ENCODE measurements around the gene RNF121.

The RNF121 gene

GRCh38 chr11:72018171-72018570 lies 89.3 kb downstream of the RNF121 start:
- H3K9me3 Mint-ChIP-seq, result no peaks in the 10 kb centered on the region
- no peaks in the 10 kb centered on the region for H3K27me3 Mint-ChIP-seq
- H3K4me3 Mint-ChIP-seq, result no peak overlapping the region
- H3K27ac Mint-ChIP-seq, result no peak overlapping the region
- H3K36me3 Mint-ChIP-seq, result peaks cover 14% of the 10 kb centered on the region
- H3K4me1 Mint-ChIP-seq, result no peaks in the 10 kb centered on the region

- Mint-ChIP-seq H3K27me3 (no peaks in the 10 kb centered on the region), H3K4me3 (no peak overlapping the region), H3K9me3 (no peaks in the 10 kb centered on the region), H3K36me3 (peaks cover 11% of the 10 kb centered on the region), H3K27ac (peak overlapping the region; percentile 62), H3K4me1 (peaks cover 32% of the 10 kb centered on the region)
These were observed 94.5 kb downstream of the RNF121 start for GRCh38 chr11:72023335-72023734.

GRCh38 chr11:72024069-72024754 lies 95.4 kb downstream of the RNF121 start:
- no peaks in the 10 kb centered on the region for H3K9me3 Mint-ChIP-seq
- H3K4me3 Mint-ChIP-seq, result no peak overlapping the region
- peaks cover 40% of the 10 kb centered on the region for H3K4me1 Mint-ChIP-seq
- H3K27ac Mint-ChIP-seq, result peak overlapping the region; percentile 30
- no peaks in the 10 kb centered on the region for H3K27me3 Mint-ChIP-seq
- H3K36me3 Mint-ChIP-seq, result peaks cover 8% of the 10 kb centered on the region

- Mint-ChIP-seq H3K9me3 (no peaks in the 10 kb centered on the region), H3K4me3 (no peak overlapping the region), H3K27me3 (no peaks in the 10 kb centered on the region), H3K4me1 (peaks cover 59% of the 10 kb centered on the region), H3K36me3 (peaks cover 6% of the 10 kb centered on the region), H3K27ac (peak overlapping the region; percentile 55)
These were observed 97.2 kb downstream of the RNF121 start for GRCh38 chr11:72026090-72026489.

- H3K36me3 Mint-ChIP-seq, result peaks cover 3% of the 10 kb centered on the region
- H3K9me3 Mint-ChIP-seq, result no peaks in the 10 kb centered on the region
- H3K27me3 Mint-ChIP-seq, result no peaks in the 10 kb centered on the region
- H3K4me3 Mint-ChIP-seq, result no peak overlapping the region
- peak overlapping the region; percentile 88 for H3K27ac Mint-ChIP-seq
- peaks cover 74% of the 10 kb centered on the region for H3K4me1 Mint-ChIP-seq
These were observed 101.7 kb downstream of the RNF121 start for GRCh38 chr11:72030472-72031045.

GRCh38 chr11:72036687-72037086 lies 107.8 kb downstream of the RNF121 start:
- Mint-ChIP-seq H3K9me3 (no peaks in the 10 kb centered on the region), H3K36me3 (peaks cover 5% of the 10 kb centered on the region), H3K4me3 (peak overlapping the region; percentile 20), H3K27me3 (no peaks in the 10 kb centered on the region), H3K27ac (peak overlapping the region; percentile 86), H3K4me1 (peaks cover 34% of the 10 kb centered on the region)

- Mint-ChIP-seq H3K36me3 (peaks cover 5% of the 10 kb centered on the region), H3K4me1 (peaks cover 39% of the 10 kb centered on the region), H3K4me3 (no peak overlapping the region), H3K27ac (no peak overlapping the region), H3K9me3 (no peaks in the 10 kb centered on the region), H3K27me3 (no peaks in the 10 kb centered on the region)
These were observed 108.9 kb downstream of the RNF121 start for GRCh38 chr11:72037554-72038311.

GRCh38 chr11:72038491-72038890 lies 109.6 kb downstream of the RNF121 start:
- Mint-ChIP-seq H3K36me3 (peaks cover 6% of the 10 kb centered on the region), H3K4me3 (no peak overlapping the region), H3K27me3 (no peaks in the 10 kb centered on the region), H3K27ac (no peak overlapping the region), H3K4me1 (peaks cover 40% of the 10 kb centered on the region), H3K9me3 (no peaks in the 10 kb centered on the region)

- Mint-ChIP-seq H3K4me1 (peaks cover 43% of the 10 kb centered on the region), H3K27ac (no peak overlapping the region), H3K4me3 (no peak overlapping the region), H3K36me3 (peaks cover 6% of the 10 kb centered on the region), H3K27me3 (no peaks in the 10 kb centered on the region), H3K9me3 (no peaks in the 10 kb centered on the region)
These were observed 110.4 kb downstream of the RNF121 start for GRCh38 chr11:72039031-72039855.

GRCh38 chr11:72039856-72040401 lies 111.1 kb downstream of the RNF121 start:
- no peak overlapping the region for H3K27ac Mint-ChIP-seq
- no peaks in the 10 kb centered on the region for H3K27me3 Mint-ChIP-seq
- H3K36me3 Mint-ChIP-seq, result peaks cover 6% of the 10 kb centered on the region
- no peaks in the 10 kb centered on the region for H3K9me3 Mint-ChIP-seq
- peaks cover 49% of the 10 kb centered on the region for H3K4me1 Mint-ChIP-seq
- no peak overlapping the region for H3K4me3 Mint-ChIP-seq

GRCh38 chr11:72040491-72041363 lies 111.9 kb downstream of the RNF121 start:
- Mint-ChIP-seq H3K27me3 (no peaks in the 10 kb centered on the region), H3K4me1 (peaks cover 51% of the 10 kb centered on the region)

GRCh38 chr11:72041364-72042063 lies 112.7 kb downstream of the RNF121 start:
- no peak overlapping the region for H3K4me3 Mint-ChIP-seq
- H3K27me3 Mint-ChIP-seq, result no peaks in the 10 kb centered on the region
- H3K4me1 Mint-ChIP-seq, result peaks cover 44% of the 10 kb centered on the region
- H3K36me3 Mint-ChIP-seq, result peaks cover 1% of the 10 kb centered on the region
- H3K9me3 Mint-ChIP-seq, result no peaks in the 10 kb centered on the region
- H3K27ac Mint-ChIP-seq, result no peak overlapping the region

More at GRCh38 chr11:72040491-72041363, 111.9 kb downstream of the RNF121 start:
- Mint-ChIP-seq H3K9me3 (no peaks in the 10 kb centered on the region), H3K36me3 (peaks cover 4% of the 10 kb centered on the region), H3K27ac (no peak overlapping the region), H3K4me3 (no peak overlapping the region)

GRCh38 chr11:72042064-72042745 lies 113.4 kb downstream of the RNF121 start:
- H3K27ac Mint-ChIP-seq, result no peak overlapping the region
- H3K4me1 Mint-ChIP-seq, result peaks cover 37% of the 10 kb centered on the region
- H3K27me3 Mint-ChIP-seq, result no peaks in the 10 kb centered on the region
- no peaks in the 10 kb centered on the region for H3K9me3 Mint-ChIP-seq
- peaks cover 1% of the 10 kb centered on the region for H3K36me3 Mint-ChIP-seq
- no peak overlapping the region for H3K4me3 Mint-ChIP-seq
